Measurements from ENCODE around the gene RICTOR. TPM values are rescaled to one million over a fixed set of nuclear protein-coding genes. Genes with fewer than 3 reads are reported as not detected.

Gene RICTOR
- total RNA-seq, 2 donors from 2014 or later: 27.6 to 31.8 TPM

- TF ChIP-seq CTCF (conservative IDR thresholded peaks at IDR 0.05): no peak
- Histone ChIP-seq H3K4me3 (ENCODE audit: low read length) (no peak overlapping the region), H3K27me3 (ENCODE audit: control insufficient read depth, insufficient read depth, low read length, poor library complexity, severe bottlenecking) (no peaks in the 10 kb centered on the region), H3K27ac (ENCODE audit: low read depth, low read length) (no peak overlapping the region), H3K9ac (ENCODE audit: extremely low read depth, low read length, poor library complexity, severe bottlenecking) (no peak overlapping the region), H3K36me3 (ENCODE audit: control insufficient read depth, insufficient read depth, low read length) (no peaks in the 10 kb centered on the region), H3K4me1 (ENCODE audit: control insufficient read depth, insufficient read depth, low read length) (peaks cover 4% of the 10 kb centered on the region), H3K9me3 (ENCODE audit: control insufficient read depth, low read length) (no peaks in the 10 kb centered on the region)
- Mint-ChIP-seq H3K4me1 (peaks cover 11% of the 10 kb centered on the region), H3K4me3 (no peak overlapping the region), H3K9me3 (no peaks in the 10 kb centered on the region), H3K27ac (no peak overlapping the region), H3K36me3 (ENCODE audit: low read depth) (no peaks in the 10 kb centered on the region), H3K27me3 (ENCODE audit: insufficient read depth) (no peaks in the 10 kb centered on the region)
- no peak for DNase-seq
- 90 to 93% methylated on average over 3 to 6 of the region's 6 CpGs for WGBS, 2 experiments (ENCODE audit: insufficient coverage in 1 of 2, insufficient read length in 1 of 2)
Measured at GRCh38 chr5:39076101-39076756, 2.0 kb upstream of the RICTOR start.

GRCh38 chr5:39073767-39074016 is 507 bp downstream of the RICTOR start:
- TF ChIP-seq CTCF (conservative IDR thresholded peaks at IDR 0.05): no peak
- H3K4me1 ChIP-seq (ENCODE audit: control insufficient read depth, insufficient read depth, low read length): peaks cover 4% of the 10 kb centered on the region
- DNase-seq: no peak
- H3K27ac ChIP-seq (ENCODE audit: low read depth, low read length): peak overlapping the region; percentile 97
- WGBS, 2 experiments (ENCODE audit: insufficient coverage in 1 of 2, insufficient read length in 1 of 2): 0% methylated on average over 1 to 29 of the region's 29 CpGs
- no peaks in the 10 kb centered on the region for H3K36me3 ChIP-seq (ENCODE audit: control insufficient read depth, insufficient read depth, low read length)
- Mint-ChIP-seq H3K4me1 (peaks cover 11% of the 10 kb centered on the region), H3K9me3 (no peaks in the 10 kb centered on the region), H3K36me3 (ENCODE audit: low read depth) (peaks cover 8% of the 10 kb centered on the region), H3K4me3 (peak overlapping the region; percentile 89), H3K27me3 (ENCODE audit: insufficient read depth) (no peaks in the 10 kb centered on the region), H3K27ac (peak overlapping the region; percentile 96)
- H3K4me3 ChIP-seq (ENCODE audit: low read length): peak overlapping the region; percentile 88
- H3K9ac ChIP-seq (ENCODE audit: extremely low read depth, low read length, poor library complexity, severe bottlenecking): peak overlapping the region; percentile 87
- no peaks in the 10 kb centered on the region for H3K9me3 ChIP-seq (ENCODE audit: control insufficient read depth, low read length)
- no peaks in the 10 kb centered on the region for H3K27me3 ChIP-seq (ENCODE audit: control insufficient read depth, insufficient read depth, low read length, poor library complexity, severe bottlenecking)

DNA sequence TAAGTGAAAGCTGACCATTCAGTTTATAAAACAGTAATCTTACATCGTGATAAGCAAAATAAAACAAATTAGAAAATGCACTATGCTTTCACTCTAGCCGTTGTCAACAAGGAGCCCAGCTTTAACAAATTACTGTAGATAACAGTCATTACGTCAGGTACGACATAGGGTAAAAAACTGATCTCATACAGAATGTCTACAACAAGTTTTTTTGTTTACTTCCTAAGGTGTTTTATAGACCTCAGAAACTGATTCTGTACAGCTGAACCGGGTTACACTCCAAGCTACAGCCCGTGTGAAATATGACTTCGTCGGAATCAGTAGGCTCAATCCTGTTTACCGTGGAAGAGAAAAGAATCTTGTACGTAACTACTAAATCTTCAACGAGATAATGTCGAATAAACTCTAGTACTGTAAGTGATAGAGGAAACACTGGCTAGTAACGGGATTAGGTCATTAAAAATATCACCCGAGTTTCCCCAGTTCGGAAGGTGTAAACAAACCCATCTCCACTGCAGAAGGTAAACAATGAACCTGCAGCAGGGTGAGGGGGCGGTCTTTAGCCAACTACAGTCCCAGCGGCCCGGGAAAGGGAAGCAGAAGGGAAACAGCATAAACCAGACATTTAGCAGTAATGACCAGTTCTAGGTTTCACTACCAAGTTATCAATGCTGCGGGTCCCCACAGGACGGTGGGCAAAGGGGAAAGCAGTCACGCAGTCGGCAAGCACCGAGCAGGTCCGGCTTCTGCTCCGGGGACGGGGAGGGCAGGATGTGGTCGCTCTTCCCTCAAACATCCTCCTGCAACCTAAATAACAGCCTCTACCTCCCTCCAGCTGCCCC is 1.1 kb downstream of the RICTOR start:
- Histone ChIP-seq H3K4me1 (ENCODE audit: control insufficient read depth, insufficient read depth, low read length) (peaks cover 4% of the 10 kb centered on the region), H3K36me3 (ENCODE audit: control insufficient read depth, insufficient read depth, low read length) (no peaks in the 10 kb centered on the region), H3K4me3 (ENCODE audit: low read length) (peak overlapping the region; percentile 88), H3K27ac (ENCODE audit: low read depth, low read length) (peak overlapping the region; percentile 89), H3K27me3 (ENCODE audit: control insufficient read depth, insufficient read depth, low read length, poor library complexity, severe bottlenecking) (no peaks in the 10 kb centered on the region), H3K9me3 (ENCODE audit: control insufficient read depth, low read length) (peaks cover under 1% of the 10 kb centered on the region), H3K9ac (ENCODE audit: extremely low read depth, low read length, poor library complexity, severe bottlenecking) (peak overlapping the region; percentile 87)
- DNase-seq: peak; percentile 84
- H3K27ac Mint-ChIP-seq: peak overlapping the region; percentile 96
- WGBS, 2 experiments (ENCODE audit: insufficient coverage in 1 of 2, insufficient read length in 1 of 2): 10 to 41% methylated on average over 7 to 27 of the region's 27 CpGs
- H3K9me3 Mint-ChIP-seq: no peaks in the 10 kb centered on the region
- H3K27me3 Mint-ChIP-seq (ENCODE audit: insufficient read depth): no peaks in the 10 kb centered on the region
- peaks cover 14% of the 10 kb centered on the region for H3K4me1 Mint-ChIP-seq
- no peak for TF ChIP-seq CTCF (conservative IDR thresholded peaks at IDR 0.05)
- H3K4me3 Mint-ChIP-seq: peak overlapping the region; percentile 89
- H3K36me3 Mint-ChIP-seq (ENCODE audit: low read depth): peaks cover 14% of the 10 kb centered on the region

Measured in endodermal cell (in vitro differentiated cells).